Mucosa of rectum (tissue), 2 donors: ENCODE results near the gene SNX11.

Experiments used
- H3K27ac ChIP-seq, 2 donors: one replicate each; pipeline ENCODE4 v1.7.0; 2013; ENCODE audit warnings: inconsistent platforms in 2 of 2, low read depth in 2 of 2, low read length in 2 of 2
- H3K27me3 ChIP-seq, 2 donors: one replicate each; pipeline ENCODE4 v1.7.0; 2013; ENCODE audit warnings: low read length in 2 of 2; ENCODE audit not compliant: control insufficient read depth in 2 of 2, insufficient read depth in 2 of 2
- H3K36me3 ChIP-seq, 2 donors: one replicate each; pipeline ENCODE4 v1.7.0; 2013; ENCODE audit warnings: low read length in 2 of 2; ENCODE audit not compliant: control insufficient read depth in 2 of 2, insufficient read depth in 2 of 2
- H3K4me1 ChIP-seq, 2 donors: one replicate each; pipeline ENCODE4 v1.7.0; 2013; ENCODE audit warnings: low read length in 2 of 2, mild to moderate bottlenecking in 1 of 2; ENCODE audit not compliant: control insufficient read depth in 2 of 2, insufficient read depth in 2 of 2
- H3K4me3 ChIP-seq, 2 donors: one replicate each; pipeline ENCODE4 v1.7.0; 2013; ENCODE audit warnings: low read length in 2 of 2
- H3K9ac ChIP-seq, 2 donors: one replicate each; pipeline ENCODE4 v1.7.0; 2013; ENCODE audit warnings: low read length in 2 of 2, low read depth in 1 of 2, mild to moderate bottlenecking in 1 of 2
- H3K9me3 ChIP-seq, 2 donors: one replicate each; pipeline ENCODE4 v1.7.0; 2013; ENCODE audit warnings: low read length in 2 of 2; ENCODE audit not compliant: control insufficient read depth in 2 of 2
- donor health status: healthy.
- donor health status: Normal muscosa, but diverticular disease.

The SNX11 gene

GRCh38 chr17:48160177-48161081 is 52.9 kb downstream of the SNX11 start:
- peaks cover 7 to 27% of the 10 kb centered on the region in 2 donors for H3K4me1 ChIP-seq
- peak overlapping the region; percentile 50 to 63 for H3K27ac ChIP-seq
- H3K9ac ChIP-seq: no peak overlapping the region
- no peak overlapping the region for H3K4me3 ChIP-seq
- no peaks in the 10 kb centered on the region for H3K36me3 ChIP-seq
- H3K27me3 ChIP-seq: no peaks in the 10 kb centered on the region
- H3K9me3 ChIP-seq: no peaks in the 10 kb centered on the region

GRCh38 chr17:48161127-48161905 is 53.8 kb downstream of the SNX11 start:
- Histone ChIP-seq H3K4me1 (peaks cover 7 to 27% of the 10 kb centered on the region in 2 donors), H3K9ac (no peak overlapping the region), H3K27ac (peak overlapping the region; percentile 50 to 63), H3K4me3 (no peak overlapping the region), H3K27me3 (no peaks in the 10 kb centered on the region), H3K36me3 (no peaks in the 10 kb centered on the region), H3K9me3 (no peaks in the 10 kb centered on the region)

GRCh38 chr17:48162306-48162934 is 54.9 kb downstream of the SNX11 start:
- H3K9me3 ChIP-seq: no peaks in the 10 kb centered on the region
- no peak overlapping the region for H3K9ac ChIP-seq
- H3K4me3 ChIP-seq: no peak overlapping the region
- peaks cover 7 to 27% of the 10 kb centered on the region in 2 donors for H3K4me1 ChIP-seq
- peak overlapping the region in 1 of 2 donors; percentile 6 for H3K27ac ChIP-seq
- H3K36me3 ChIP-seq: no peaks in the 10 kb centered on the region
- no peaks in the 10 kb centered on the region for H3K27me3 ChIP-seq

GRCh38 chr17:48162946-48163506 is 55.5 kb downstream of the SNX11 start:
- Histone ChIP-seq H3K27me3 (no peaks in the 10 kb centered on the region), H3K36me3 (no peaks in the 10 kb centered on the region), H3K27ac (peak overlapping the region in 1 of 2 donors; percentile 6), H3K9me3 (no peaks in the 10 kb centered on the region), H3K9ac (no peak overlapping the region), H3K4me1 (peaks cover 7 to 27% of the 10 kb centered on the region in 2 donors), H3K4me3 (no peak overlapping the region)

GRCh38 chr17:48163809-48164208 is 56.2 kb downstream of the SNX11 start:
- no peaks in the 10 kb centered on the region for H3K36me3 ChIP-seq
- no peak overlapping the region for H3K27ac ChIP-seq
- H3K9ac ChIP-seq: no peak overlapping the region
- H3K4me3 ChIP-seq: no peak overlapping the region
- H3K4me1 ChIP-seq: peaks cover 7 to 27% of the 10 kb centered on the region in 2 donors
- H3K9me3 ChIP-seq: no peaks in the 10 kb centered on the region
- H3K27me3 ChIP-seq: no peaks in the 10 kb centered on the region

GRCh38 chr17:48169926-48170325 is 62.4 kb downstream of the SNX11 start:
- Histone ChIP-seq H3K27ac (no peak overlapping the region), H3K9ac (no peak overlapping the region), H3K4me3 (no peak overlapping the region), H3K4me1 (no peaks in the 10 kb centered on the region), H3K9me3 (no peaks in the 10 kb centered on the region), H3K36me3 (no peaks in the 10 kb centered on the region), H3K27me3 (no peaks in the 10 kb centered on the region)
